MCF 10A (cell line): ENCODE measurements around the gene METTL23. TPM values are rescaled to one million over a fixed set of nuclear protein-coding genes. Genes with fewer than 3 reads are reported as not detected.

ENCODE experiments used
- BruUV-seq: library from RNA; stranded (reverse); fragments of 400-500 nt; replicated peaks from 2 replicates; lab custom pipeline; 2021; lab: Mats Ljungman, UMichigan
- CTCF ChIA-PET: fragments of 300-600 bp; sonication (Branson Sonifier 250); formaldehyde crosslinking; extraction: SDS; loops from one replicate; lab custom pipeline; 2021; ENCODE audit warnings: antibody characterized with exemption, inconsistent platforms; lab: Yijun Ruan, JAX
- POLR2A ChIA-PET: fragments of 300-600, 350-650 bp; sonication (Branson Sonifier 250); formaldehyde crosslinking; extraction: SDS; loops from one replicate; lab custom pipeline; 2020; ENCODE audit warnings: antibody characterized with exemption, inconsistent platforms; lab: Yijun Ruan, JAX
- DNase-seq: peaks from one replicate; pipeline ENCODE4 v3.0.0-alpha.2; 2018; ENCODE audit not compliant: unreplicated experiment
- H3K27ac Mint-ChIP-seq: one replicate; pipeline ENCODE4 v1.8.0; 2022; ENCODE audit warnings: mild to moderate bottlenecking, low read depth, mixed read lengths; ENCODE audit not compliant: unreplicated experiment
- H3K27me3 Mint-ChIP-seq: one replicate; pipeline ENCODE4 v1.8.0; 2022; ENCODE audit warnings: mixed read lengths; ENCODE audit not compliant: insufficient read depth, unreplicated experiment
- H3K36me3 Mint-ChIP-seq: one replicate; pipeline ENCODE4 v1.8.0; 2022; ENCODE audit warnings: mild to moderate bottlenecking, moderate library complexity, mixed read lengths; ENCODE audit not compliant: insufficient read depth, unreplicated experiment
- H3K4me1 Mint-ChIP-seq: one replicate; pipeline ENCODE4 v1.8.0; 2022; ENCODE audit warnings: mixed read lengths; ENCODE audit not compliant: insufficient read depth, unreplicated experiment
- H3K4me3 Mint-ChIP-seq: one replicate; pipeline ENCODE4 v1.8.0; 2022; ENCODE audit warnings: mild to moderate bottlenecking, moderate library complexity, mixed read lengths; ENCODE audit not compliant: unreplicated experiment
- H3K9me3 Mint-ChIP-seq: one replicate; pipeline ENCODE4 v1.8.0; 2022; ENCODE audit warnings: mixed read lengths; ENCODE audit not compliant: unreplicated experiment
- CTCF ChIP-seq: fragments of 200-600 bp; IDR thresholded peaks from one replicate; pipeline ENCODE4 v1.8.0; 2022; ENCODE audit warnings: antibody characterized with exemption, mild to moderate bottlenecking; ENCODE audit not compliant: unreplicated experiment
- intact Hi-C: fragments of 100-400 bp; cut with micrococcal nuclease; formaldehyde crosslinking; loops from 2 replicates; pipeline ENCODE4 v1.14.1; 2022
- total RNA-seq: library from RNA; stranded (reverse); gene quantifications from 2 replicates; pipeline ENCODE4 v1.2.3, GENCODE V29; 2022

Gene METTL23
- total RNA-seq, 1 experiment from 2014 or later = 35.1 TPM

- ChIA-PET CTCF (interaction anchor here (0.6 to 1.1 kb wide), 2 partner anchors 10 to 30 kb away, joined by 3 to 5 read pairs; partner anchors contain the start of gene MFSD11), POLR2A (interaction anchor here (0.9 to 3.0 kb wide), 3 partner anchors 9 to 15 kb away, joined by 3 to 26 read pairs (median 4); partner anchors contain the start of genes MFSD11 and SRSF2)
- intact Hi-C loops = no loop called here
- H3K36me3 Mint-ChIP-seq = peaks cover 35% of the 10 kb centered on the region
- no peaks in the 10 kb centered on the region for H3K27me3 Mint-ChIP-seq
- H3K4me1 Mint-ChIP-seq = no peaks in the 10 kb centered on the region
- no TSS peak for BruUV-seq
- no peak for TF ChIP-seq CTCF
- DNase-seq = no peak
- no peak overlapping the region for H3K27ac Mint-ChIP-seq
- no peak overlapping the region for H3K4me3 Mint-ChIP-seq
- peaks cover 7% of the 10 kb centered on the region for H3K9me3 Mint-ChIP-seq
Observed at GRCh38 chr17:76747716-76748363, 21.2 kb downstream of the METTL23 start.

- Mint-ChIP-seq H3K27me3 (no peaks in the 10 kb centered on the region), H3K4me1 (no peaks in the 10 kb centered on the region), H3K27ac (no peak overlapping the region), H3K4me3 (no peak overlapping the region), H3K9me3 (peaks cover 7% of the 10 kb centered on the region), H3K36me3 (peaks cover 35% of the 10 kb centered on the region)
- BruUV-seq = no TSS peak
- no peak for DNase-seq
- intact Hi-C loops = no loop called here
- CTCF ChIA-PET = interaction anchor here (0.7 to 1.1 kb wide), 2 partner anchors 11 to 114 kb away, joined by 3 to 5 read pairs; partner anchors contain the start of gene MFSD11
- no peak for TF ChIP-seq CTCF
- POLR2A ChIA-PET = interaction anchor here (0.7 to 3.0 kb wide), 4 partner anchors 10 to 407 kb away, joined by 3 to 26 read pairs (median 4); partner anchors contain the start of genes MFSD11 and SRSF2
Observed at GRCh38 chr17:76748657-76749056, 22.0 kb downstream of the METTL23 start.

GRCh38 chr17:76751416-76751993 is 24.9 kb downstream of the METTL23 start:
- H3K36me3 Mint-ChIP-seq = peaks cover 16% of the 10 kb centered on the region
- peaks cover 5% of the 10 kb centered on the region for H3K4me1 Mint-ChIP-seq
- no peak overlapping the region for H3K4me3 Mint-ChIP-seq
- intact Hi-C loops = no loop called here
- no peaks in the 10 kb centered on the region for H3K9me3 Mint-ChIP-seq
- no TSS peak for BruUV-seq
- TF ChIP-seq CTCF = no peak
- DNase-seq = no peak
- ChIA-PET CTCF (no interaction called here), POLR2A (no interaction called here)
- no peaks in the 10 kb centered on the region for H3K27me3 Mint-ChIP-seq
- H3K27ac Mint-ChIP-seq = no peak overlapping the region

GRCh38 chr17:76752006-76752405 is 25.4 kb downstream of the METTL23 start:
- Mint-ChIP-seq H3K27me3 (no peaks in the 10 kb centered on the region), H3K4me1 (peaks cover 5% of the 10 kb centered on the region), H3K4me3 (no peak overlapping the region), H3K27ac (no peak overlapping the region), H3K36me3 (peaks cover 21% of the 10 kb centered on the region), H3K9me3 (no peaks in the 10 kb centered on the region)
- ChIA-PET POLR2A (no interaction called here), CTCF (no interaction called here)
- DNase-seq = no peak
- intact Hi-C loops = no loop called here
- TF ChIP-seq CTCF = no peak
- BruUV-seq = no TSS peak
